Activated naive CD8-positive, alpha-beta T cell treated with anti-CD3 and anti-CD28 coated beads, Interleukin-2, amount 10 ng/mL, durations not matched to agents 7 days and 5 days (primary cell): ENCODE data around the gene SYNE2. TPM values are rescaled to one million over a fixed set of nuclear protein-coding genes. Genes with fewer than 3 reads are reported as not detected.

Experiments used
- ATAC-seq: fragments of 150-1000 bp; cut with Tn5 transposase; one replicate; pipeline ENCODE4 v1.10.0; 2021; ENCODE audit warnings: low read depth, moderate library complexity
- POLR2A ChIA-PET: fragments of 350-600 bp; sonication (Branson Sonifier 250); formaldehyde crosslinking; loops from one replicate; lab custom pipeline; 2021; ENCODE audit warnings: antibody characterized with exemption; lab: Charles Lee
- DNase-seq: peaks from one replicate; pipeline ENCODE4 v3.0.0; 2021
- H3K27ac Mint-ChIP-seq: one replicate; pipeline ENCODE4 v1.8.0; 2022; ENCODE audit warnings: mild to moderate bottlenecking, mixed read lengths
- H3K27me3 Mint-ChIP-seq: one replicate; pipeline ENCODE4 v1.8.0; 2022; ENCODE audit warnings: mild to moderate bottlenecking, moderate library complexity, mixed read lengths
- H3K36me3 Mint-ChIP-seq: one replicate; pipeline ENCODE4 v1.8.0; 2021; ENCODE audit warnings: mild to moderate bottlenecking, mixed read lengths
- H3K4me1 Mint-ChIP-seq: one replicate; pipeline ENCODE4 v1.8.0; 2021; ENCODE audit warnings: mixed read lengths
- H3K4me3 Mint-ChIP-seq: one replicate; pipeline ENCODE4 v1.8.0; 2022; ENCODE audit warnings: mild to moderate bottlenecking, moderate library complexity, mixed read lengths
- H3K9me3 Mint-ChIP-seq: one replicate; pipeline ENCODE4 v1.8.0; 2021; ENCODE audit warnings: mixed read lengths
- total RNA-seq, 2 experiments: library from RNA; stranded (reverse); gene quantifications; one replicate each; pipeline ENCODE4 v1.2.3, GENCODE V29; 2021

Gene SYNE2
- total RNA-seq, 2 experiments from 2014 or later = 233 to 245 TPM

GRCh38 chr14:64185184-64185583 lies 332.4 kb downstream of the SYNE2 start:
- Mint-ChIP-seq H3K9me3 (no peaks in the 10 kb centered on the region), H3K4me1 (peaks cover 4% of the 10 kb centered on the region), H3K27me3 (no peaks in the 10 kb centered on the region), H3K36me3 (peaks cover 46% of the 10 kb centered on the region), H3K4me3 (no peak overlapping the region), H3K27ac (no peak overlapping the region)
- ATAC-seq (no peak), DNase-seq (no peak)
- POLR2A ChIA-PET = no interaction called here

GRCh38 chr14:64186231-64187129 lies 333.7 kb downstream of the SYNE2 start:
- H3K27me3 Mint-ChIP-seq = no peaks in the 10 kb centered on the region
- no peaks in the 10 kb centered on the region for H3K9me3 Mint-ChIP-seq

GRCh38 chr14:64187331-64187730 lies 334.5 kb downstream of the SYNE2 start:
- Mint-ChIP-seq H3K27ac (no peak overlapping the region), H3K27me3 (no peaks in the 10 kb centered on the region), H3K36me3 (peaks cover 48% of the 10 kb centered on the region), H3K9me3 (no peaks in the 10 kb centered on the region), H3K4me3 (no peak overlapping the region), H3K4me1 (peaks cover 5% of the 10 kb centered on the region)
- POLR2A ChIA-PET = no interaction called here
- DNase-seq (no peak), ATAC-seq (no peak)

More at GRCh38 chr14:64186231-64187129, 333.7 kb downstream of the SYNE2 start:
- peaks cover 47% of the 10 kb centered on the region for H3K36me3 Mint-ChIP-seq
- POLR2A ChIA-PET = no interaction called here
- H3K4me3 Mint-ChIP-seq = no peak overlapping the region
- DNase-seq (no peak), ATAC-seq (no peak)
- H3K27ac Mint-ChIP-seq = no peak overlapping the region
- H3K4me1 Mint-ChIP-seq = peaks cover 4% of the 10 kb centered on the region

DNA sequence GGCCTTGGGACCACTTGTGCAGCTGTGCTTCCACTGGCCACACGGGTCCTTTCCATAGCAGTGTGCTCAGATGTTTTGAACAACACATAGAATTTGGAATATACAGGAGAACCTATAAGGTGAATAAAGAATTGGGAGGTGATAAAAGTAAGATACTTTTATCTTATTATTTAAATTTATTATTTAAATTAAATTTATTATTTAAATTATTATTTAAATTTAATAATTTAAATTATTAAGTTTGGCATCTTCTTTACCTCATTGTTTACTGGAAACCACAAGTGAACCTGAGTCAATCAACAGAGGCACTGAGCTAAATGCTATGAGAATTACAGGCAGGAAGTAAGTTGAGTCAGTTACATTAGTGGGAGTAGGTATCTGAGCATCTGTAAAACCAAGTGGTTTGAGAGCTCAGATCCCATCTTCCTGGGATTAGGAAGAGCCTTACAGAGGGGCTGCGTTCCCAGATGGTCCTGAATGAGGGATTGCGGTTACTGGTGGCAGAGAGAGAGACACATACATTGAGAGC lies 338.2 kb downstream of the SYNE2 start:
- Mint-ChIP-seq H3K4me3 (no peak overlapping the region), H3K36me3 (peaks cover 49% of the 10 kb centered on the region), H3K9me3 (no peaks in the 10 kb centered on the region), H3K4me1 (peaks cover 19% of the 10 kb centered on the region), H3K27ac (peak overlapping the region; percentile 54), H3K27me3 (no peaks in the 10 kb centered on the region)
- POLR2A ChIA-PET = no interaction called here
- DNase-seq (no peak), ATAC-seq (no peak)

DNA sequence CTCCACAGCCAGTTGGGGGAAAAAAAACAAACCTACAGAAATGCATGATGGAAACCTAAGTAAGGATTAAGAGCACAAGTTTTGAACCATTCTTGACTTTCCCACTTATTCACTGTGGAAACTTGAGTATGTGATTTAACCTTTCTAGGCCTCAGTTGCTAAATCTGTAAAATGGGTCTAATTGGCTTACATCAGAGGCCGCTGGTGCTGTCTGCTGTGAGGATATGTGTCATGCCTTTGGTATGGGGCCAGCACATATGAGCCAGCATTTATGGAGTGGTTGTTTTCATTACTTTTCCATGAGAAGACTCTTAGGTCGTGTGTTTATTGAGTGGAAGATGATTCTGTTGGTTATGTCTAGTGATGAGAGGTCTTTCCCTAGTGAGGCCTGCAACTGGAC lies 339.0 kb downstream of the SYNE2 start:
- DNase-seq = no peak
- ATAC-seq = no peak
- H3K4me3 Mint-ChIP-seq = no peak overlapping the region
- H3K36me3 Mint-ChIP-seq = peaks cover 46% of the 10 kb centered on the region
- H3K27ac Mint-ChIP-seq = no peak overlapping the region
- POLR2A ChIA-PET = no interaction called here
- H3K4me1 Mint-ChIP-seq = peaks cover 17% of the 10 kb centered on the region
- H3K27me3 Mint-ChIP-seq = no peaks in the 10 kb centered on the region
- no peaks in the 10 kb centered on the region for H3K9me3 Mint-ChIP-seq

DNA sequence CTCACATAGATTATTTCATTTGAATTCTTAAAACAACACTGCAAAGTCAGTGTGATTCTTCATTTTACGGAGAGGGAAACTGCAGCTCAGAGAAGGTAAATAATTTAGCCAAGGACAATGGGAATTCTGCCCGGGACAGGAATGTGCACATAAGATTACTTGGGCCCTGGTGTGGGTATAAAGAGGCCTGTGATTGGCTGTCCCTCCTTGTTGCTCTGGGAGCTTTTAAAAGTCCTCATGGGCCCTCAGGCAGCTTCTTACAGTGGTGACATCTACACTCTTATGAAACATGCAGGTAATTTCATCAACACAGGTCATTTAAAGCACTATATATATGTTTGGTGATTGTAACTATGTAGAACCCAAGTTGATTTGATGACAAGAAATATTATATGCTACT lies 341.0 kb downstream of the SYNE2 start:
- no peaks in the 10 kb centered on the region for H3K9me3 Mint-ChIP-seq

GRCh38 chr14:64194404-64194803 lies 341.6 kb downstream of the SYNE2 start:
- no peaks in the 10 kb centered on the region for H3K9me3 Mint-ChIP-seq
- H3K27me3 Mint-ChIP-seq = no peaks in the 10 kb centered on the region
- H3K36me3 Mint-ChIP-seq = peaks cover 47% of the 10 kb centered on the region
- peaks cover 23% of the 10 kb centered on the region for H3K4me1 Mint-ChIP-seq
- POLR2A ChIA-PET = interaction anchor here (0.6 kb wide), 1 partner anchor 104 kb away, joined by 3 read pairs; no protein-coding TSS in a partner anchor
- H3K4me3 Mint-ChIP-seq = no peak overlapping the region
- ATAC-seq (no peak), DNase-seq (no peak)
- H3K27ac Mint-ChIP-seq = no peak overlapping the region

More for the DNA sequence above, 341.0 kb downstream of the SYNE2 start:
- ATAC-seq (no peak), DNase-seq (no peak)
- Mint-ChIP-seq H3K4me3 (no peak overlapping the region), H3K36me3 (peaks cover 47% of the 10 kb centered on the region), H3K27me3 (no peaks in the 10 kb centered on the region), H3K4me1 (peaks cover 23% of the 10 kb centered on the region), H3K27ac (peak overlapping the region; percentile 13)
- POLR2A ChIA-PET = no interaction called here

DNA sequence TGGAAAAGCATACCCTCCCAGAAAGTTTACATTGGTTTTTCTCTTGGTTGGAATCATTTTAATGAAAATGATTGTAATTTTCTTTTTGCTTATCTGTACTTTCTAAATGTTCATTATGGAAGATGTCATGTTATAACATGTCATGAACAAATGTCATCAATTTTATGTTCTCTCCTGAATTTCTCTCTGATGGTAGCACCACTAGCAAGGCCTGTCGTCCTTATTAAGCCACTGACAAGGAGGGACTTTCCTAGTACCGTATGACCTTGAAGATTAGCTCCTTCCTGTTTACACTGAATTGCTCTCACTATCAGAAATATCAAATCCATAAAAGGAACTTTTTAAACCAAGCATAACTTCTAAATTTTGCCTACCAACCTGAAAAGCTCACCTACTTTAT lies 342.4 kb downstream of the SYNE2 start:
- Mint-ChIP-seq H3K27me3 (no peaks in the 10 kb centered on the region), H3K27ac (peak overlapping the region; percentile 0), H3K9me3 (no peaks in the 10 kb centered on the region), H3K4me1 (peaks cover 23% of the 10 kb centered on the region), H3K36me3 (peaks cover 43% of the 10 kb centered on the region), H3K4me3 (no peak overlapping the region)
- ATAC-seq (no peak), DNase-seq (no peak)
- POLR2A ChIA-PET = no interaction called here

DNA sequence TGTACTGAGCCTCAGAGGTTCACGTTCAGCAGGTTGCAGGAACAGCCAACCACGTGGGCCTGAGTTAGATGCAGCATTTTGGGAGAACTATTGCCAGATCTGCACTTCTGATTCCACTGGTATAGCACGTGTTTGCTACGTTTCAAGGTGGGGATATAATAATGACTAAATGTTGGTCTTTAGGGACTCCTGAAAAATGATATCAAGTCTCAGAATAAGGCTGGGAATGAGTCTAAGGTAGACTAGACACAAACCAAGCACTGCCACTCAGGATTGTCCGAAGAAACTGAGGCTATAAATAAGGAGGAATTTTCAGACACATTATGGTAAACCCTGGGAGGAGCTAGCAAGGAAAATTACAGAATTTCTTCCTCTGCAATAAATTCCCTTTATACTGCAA lies 343.3 kb downstream of the SYNE2 start:
- POLR2A ChIA-PET = no interaction called here
- Mint-ChIP-seq H3K36me3 (peaks cover 41% of the 10 kb centered on the region), H3K27ac (no peak overlapping the region), H3K27me3 (no peaks in the 10 kb centered on the region), H3K4me3 (no peak overlapping the region), H3K4me1 (peaks cover 23% of the 10 kb centered on the region), H3K9me3 (no peaks in the 10 kb centered on the region)
- DNase-seq (no peak), ATAC-seq (no peak)

DNA sequence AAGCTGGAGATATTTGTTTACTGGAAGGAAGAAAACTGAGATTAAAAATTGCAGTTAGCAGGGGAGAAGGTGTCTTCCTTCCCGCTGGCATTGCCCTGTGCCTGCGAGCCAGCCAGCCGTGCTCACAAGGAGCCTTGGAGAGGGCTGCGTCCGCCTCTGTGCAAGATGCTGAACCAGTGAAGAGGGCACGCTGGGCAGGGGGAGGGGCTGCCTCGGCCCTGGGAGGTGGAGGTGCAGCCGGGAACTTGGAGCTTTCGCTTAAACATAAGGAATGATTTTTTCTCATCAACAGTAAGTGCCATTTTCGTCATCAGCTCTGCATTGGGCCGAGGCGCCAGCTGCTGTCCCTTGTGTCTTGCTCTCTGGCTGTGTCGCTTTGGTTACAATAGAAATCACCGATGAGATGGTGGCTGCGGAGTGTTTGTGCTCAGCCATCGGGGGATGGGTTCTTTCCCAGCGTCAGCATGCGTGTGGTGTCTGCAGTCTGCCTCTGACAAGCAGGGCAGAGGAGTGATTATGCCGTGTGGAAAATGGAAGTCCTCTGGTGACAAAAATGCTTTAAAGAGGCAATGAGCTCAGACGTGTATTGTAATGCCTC lies 344.1 kb downstream of the SYNE2 start:
- Mint-ChIP-seq H3K9me3 (no peaks in the 10 kb centered on the region), H3K4me1 (peaks cover 22% of the 10 kb centered on the region), H3K27me3 (no peaks in the 10 kb centered on the region), H3K27ac (no peak overlapping the region), H3K4me3 (no peak overlapping the region), H3K36me3 (peaks cover 33% of the 10 kb centered on the region)
- DNase-seq = no peak
- ATAC-seq = peak; percentile 10
- POLR2A ChIA-PET = no interaction called here

GRCh38 chr14:64197996-64198395 lies 345.2 kb downstream of the SYNE2 start:
- peaks cover 30% of the 10 kb centered on the region for H3K36me3 Mint-ChIP-seq
- no peak overlapping the region for H3K4me3 Mint-ChIP-seq
- no peaks in the 10 kb centered on the region for H3K27me3 Mint-ChIP-seq
- DNase-seq (no peak), ATAC-seq (no peak)
- peaks cover 22% of the 10 kb centered on the region for H3K4me1 Mint-ChIP-seq
- POLR2A ChIA-PET = no interaction called here
- H3K27ac Mint-ChIP-seq = no peak overlapping the region
- H3K9me3 Mint-ChIP-seq = no peaks in the 10 kb centered on the region

DNA sequence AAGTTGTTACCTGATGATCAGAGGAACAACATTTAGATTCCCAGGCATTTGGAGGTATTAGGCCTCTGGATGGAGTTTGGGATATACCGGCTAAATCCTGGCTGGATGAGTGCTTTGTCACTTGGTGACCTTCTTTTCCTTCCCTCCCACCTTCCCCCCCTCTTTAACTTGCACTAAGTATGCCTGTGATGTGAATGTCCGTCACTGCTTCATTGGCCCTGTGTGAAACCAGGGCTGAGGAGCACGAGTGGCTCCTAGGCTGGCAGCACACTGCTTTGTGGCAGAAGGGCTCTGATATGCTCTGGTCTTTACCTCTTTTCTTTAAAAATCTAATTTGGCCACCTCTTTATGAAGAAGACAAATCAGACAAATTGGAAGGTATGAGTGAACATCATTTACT lies 345.7 kb downstream of the SYNE2 start:
- Mint-ChIP-seq H3K27ac (peak overlapping the region; percentile 6), H3K27me3 (no peaks in the 10 kb centered on the region), H3K4me1 (peaks cover 26% of the 10 kb centered on the region), H3K9me3 (no peaks in the 10 kb centered on the region), H3K4me3 (no peak overlapping the region), H3K36me3 (peaks cover 27% of the 10 kb centered on the region)
- ATAC-seq = no peak
- DNase-seq = no peak
- POLR2A ChIA-PET = no interaction called here

GRCh38 chr14:64200170-64200569 lies 347.4 kb downstream of the SYNE2 start:
- Mint-ChIP-seq H3K27me3 (no peaks in the 10 kb centered on the region), H3K4me3 (no peak overlapping the region), H3K27ac (no peak overlapping the region), H3K4me1 (peaks cover 14% of the 10 kb centered on the region), H3K36me3 (peaks cover 18% of the 10 kb centered on the region), H3K9me3 (no peaks in the 10 kb centered on the region)
- DNase-seq (no peak), ATAC-seq (no peak)
- POLR2A ChIA-PET = no interaction called here
